Renal cortical epithelial cell (primary cell): ENCODE measurements around the gene FBRSL1. TPM values are rescaled to one million over a fixed set of nuclear protein-coding genes. Genes with fewer than 3 reads are reported as not detected.
A peak's percentile ranks its signal among the peaks of the same experiment; 100 is the strongest.

Experiments used
- DNase-seq: peaks from one replicate; pipeline ENCODE4 v3.0.0-alpha.2; 2011; ENCODE audit warnings: low read depth
- total RNA-seq: library from RNA; depleted of rRNA; stranded (reverse); fragments of >200 nt; gene quantifications from 2 replicates; pipeline ENCODE4 v1.2.3, GENCODE V29; 2014

The FBRSL1 gene
- total RNA-seq, 1 donor from 2014 or later: 10.6 TPM

GRCh38 chr12:132483612-132484011 lies 6.3 kb upstream of the FBRSL1 start:
- DNase-seq: no peak

- no peak for DNase-seq
These were observed 5.6 kb upstream of the FBRSL1 start for GRCh38 chr12:132484183-132484890.

GRCh38 chr12:132484891-132485441 lies 5.0 kb upstream of the FBRSL1 start:
- DNase-seq: no peak

- DNase-seq: no peak
These were observed 4.3 kb upstream of the FBRSL1 start for GRCh38 chr12:132485619-132486018.

GRCh38 chr12:132486168-132486567 lies 3.8 kb upstream of the FBRSL1 start:
- DNase-seq: no peak

GRCh38 chr12:132486576-132486975 lies 3.4 kb upstream of the FBRSL1 start:
- DNase-seq: no peak

GRCh38 chr12:132487311-132487741 lies 2.6 kb upstream of the FBRSL1 start:
- DNase-seq: no peak

GRCh38 chr12:132488127-132489077 lies 1.5 kb upstream of the FBRSL1 start:
- no peak for DNase-seq

GRCh38 chr12:132489078-132489601 lies 811 bp upstream of the FBRSL1 start:
- DNase-seq: no peak

GRCh38 chr12:132490422-132491137 lies 629 bp downstream of the FBRSL1 start:
- no peak for DNase-seq

- DNase-seq: no peak
These were observed 1.2 kb downstream of the FBRSL1 start for GRCh38 chr12:132491138-132491663.

- no peak for DNase-seq
These were observed 1.9 kb downstream of the FBRSL1 start for GRCh38 chr12:132491761-132492378.

- DNase-seq: no peak
These were observed 2.6 kb downstream of the FBRSL1 start for GRCh38 chr12:132492522-132492921.

GRCh38 chr12:132492951-132493350 lies 3.0 kb downstream of the FBRSL1 start:
- no peak for DNase-seq

- peak; percentile 35 for DNase-seq
These were observed 3.7 kb downstream of the FBRSL1 start for GRCh38 chr12:132493482-132494178.

GRCh38 chr12:132494294-132495164 lies 4.6 kb downstream of the FBRSL1 start:
- DNase-seq: no peak

GRCh38 chr12:132495165-132495544 lies 5.2 kb downstream of the FBRSL1 start:
- no peak for DNase-seq

- DNase-seq: no peak
These were observed 5.8 kb downstream of the FBRSL1 start for GRCh38 chr12:132495629-132496357.

- DNase-seq: no peak
These were observed 6.4 kb downstream of the FBRSL1 start for GRCh38 chr12:132496358-132496669.
